Activated T-cell treated with anti-CD3 and anti-CD28 coated beads for 24 hours (primary cell): Measurements from ENCODE around the gene SFXN1.
A peak's percentile ranks its signal among the peaks of the same experiment; 100 is the strongest.
"Not testable (repeated sequence)": the region's sequence is repeated elsewhere in the genome, so short reads cannot be mapped to it uniquely, and the experiment has no call there.

Source experiments
- DNase-seq: peaks from one replicate; pipeline ENCODE4 v3.0.0-alpha.2; 2020; ENCODE audit warnings: low read depth

The SFXN1 gene

DNA sequence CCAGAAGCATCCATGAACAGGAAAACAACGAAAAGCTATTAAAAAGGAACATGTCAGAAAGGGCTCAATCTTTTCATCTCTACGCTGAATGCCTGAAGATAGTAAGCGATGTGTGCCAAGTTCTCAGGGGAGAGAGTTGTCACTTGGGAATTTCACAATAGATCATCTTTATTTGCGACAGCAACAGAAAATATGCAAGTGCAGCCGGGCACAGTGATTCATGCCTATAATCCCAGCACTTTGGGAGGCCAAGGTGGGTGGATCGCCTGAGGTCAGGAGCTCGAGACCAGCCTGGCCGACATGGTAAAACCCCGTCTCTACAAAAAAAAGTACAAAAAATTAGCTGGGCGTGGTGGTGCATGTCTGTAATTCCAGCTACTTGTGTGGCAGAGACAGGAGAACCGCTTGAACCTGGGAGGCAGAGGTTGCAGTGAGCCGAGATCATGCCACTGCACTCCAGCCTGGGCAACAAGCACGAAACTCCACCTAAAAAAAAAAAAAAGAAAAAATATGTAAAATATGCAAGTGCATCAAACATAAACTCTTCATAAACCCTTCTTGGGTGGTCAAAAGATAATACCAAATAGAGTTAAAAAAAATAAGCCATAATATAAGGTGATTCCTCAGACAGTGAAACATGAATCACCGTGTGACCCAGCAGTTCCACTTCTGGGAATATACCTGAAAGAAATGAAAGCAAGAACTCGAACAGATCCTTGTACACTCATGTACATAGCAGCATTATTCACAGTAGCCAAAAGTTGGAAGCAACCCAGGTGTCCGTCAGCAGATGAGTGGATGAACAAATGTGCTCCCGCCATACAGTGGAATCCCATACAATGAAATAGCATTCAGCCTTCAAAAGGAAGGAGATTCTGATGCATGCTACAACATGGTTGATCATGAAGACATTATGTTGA lies 16.2 kb downstream of the SFXN1 start:
- DNase-seq = no peak

GRCh38 chr5:175501759-175502158 lies 23.4 kb downstream of the SFXN1 start:
- no peak for DNase-seq

- peak; percentile 36 for DNase-seq
These were observed 29.3 kb downstream of the SFXN1 start for GRCh38 chr5:175507671-175508070.

DNA sequence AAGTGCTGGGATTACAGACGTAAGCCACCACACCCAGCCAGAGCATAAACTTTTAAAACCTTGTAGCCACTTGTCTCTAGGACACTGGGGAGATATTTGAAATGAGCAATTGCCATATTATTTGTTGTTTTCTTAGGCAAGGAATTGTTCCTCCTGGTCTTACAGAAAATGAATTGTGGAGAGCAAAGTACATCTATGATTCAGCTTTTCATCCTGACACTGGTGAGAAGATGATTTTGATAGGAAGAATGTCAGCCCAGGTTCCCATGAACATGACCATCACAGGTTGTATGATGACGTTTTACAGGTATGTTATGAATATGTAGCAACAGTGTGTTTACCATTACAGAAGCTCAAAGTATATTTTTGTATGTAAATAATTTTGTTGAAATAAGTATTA lies 30.5 kb downstream of the SFXN1 start:
- DNase-seq = no peak

DNA sequence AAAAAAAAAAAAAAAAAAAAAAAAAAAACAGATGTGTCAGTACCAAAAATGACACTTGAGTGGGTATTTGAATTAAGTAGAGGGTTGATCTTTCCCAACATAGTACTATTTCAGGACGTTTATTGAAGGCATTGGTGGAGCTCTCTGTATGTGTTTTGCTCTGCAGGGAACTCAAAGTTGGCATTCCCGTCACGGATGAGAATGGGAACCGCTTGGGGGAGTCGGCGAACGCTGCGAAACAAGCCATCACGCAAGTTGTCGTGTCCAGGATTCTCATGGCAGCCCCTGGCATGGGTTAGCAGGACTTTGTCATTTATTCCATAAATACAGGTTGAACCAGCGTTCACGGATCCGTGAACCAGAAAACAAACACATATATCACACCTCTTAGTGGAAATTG lies 34.9 kb downstream of the SFXN1 start:
- no peak for DNase-seq

DNA sequence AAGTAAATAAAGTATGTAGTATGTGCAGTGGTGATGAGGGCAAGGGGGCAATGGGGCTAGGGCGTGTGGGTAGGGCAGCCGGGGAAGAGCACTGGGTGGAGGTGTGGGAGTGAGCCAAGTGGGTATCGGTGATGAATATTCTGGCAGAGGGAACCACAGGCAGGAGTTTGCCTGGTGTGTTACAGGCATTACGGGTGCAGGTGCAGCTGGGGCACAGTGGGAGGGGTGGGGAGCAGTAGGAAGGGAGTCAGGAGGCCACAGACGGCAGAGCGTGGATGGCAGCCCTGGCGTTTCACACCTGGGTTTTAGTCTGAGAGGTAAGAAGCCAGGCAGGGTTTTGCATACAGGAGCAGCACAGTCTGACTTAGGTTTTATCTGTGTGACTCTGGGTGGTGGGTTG lies 35.4 kb downstream of the SFXN1 start:
- no peak for DNase-seq

DNA sequence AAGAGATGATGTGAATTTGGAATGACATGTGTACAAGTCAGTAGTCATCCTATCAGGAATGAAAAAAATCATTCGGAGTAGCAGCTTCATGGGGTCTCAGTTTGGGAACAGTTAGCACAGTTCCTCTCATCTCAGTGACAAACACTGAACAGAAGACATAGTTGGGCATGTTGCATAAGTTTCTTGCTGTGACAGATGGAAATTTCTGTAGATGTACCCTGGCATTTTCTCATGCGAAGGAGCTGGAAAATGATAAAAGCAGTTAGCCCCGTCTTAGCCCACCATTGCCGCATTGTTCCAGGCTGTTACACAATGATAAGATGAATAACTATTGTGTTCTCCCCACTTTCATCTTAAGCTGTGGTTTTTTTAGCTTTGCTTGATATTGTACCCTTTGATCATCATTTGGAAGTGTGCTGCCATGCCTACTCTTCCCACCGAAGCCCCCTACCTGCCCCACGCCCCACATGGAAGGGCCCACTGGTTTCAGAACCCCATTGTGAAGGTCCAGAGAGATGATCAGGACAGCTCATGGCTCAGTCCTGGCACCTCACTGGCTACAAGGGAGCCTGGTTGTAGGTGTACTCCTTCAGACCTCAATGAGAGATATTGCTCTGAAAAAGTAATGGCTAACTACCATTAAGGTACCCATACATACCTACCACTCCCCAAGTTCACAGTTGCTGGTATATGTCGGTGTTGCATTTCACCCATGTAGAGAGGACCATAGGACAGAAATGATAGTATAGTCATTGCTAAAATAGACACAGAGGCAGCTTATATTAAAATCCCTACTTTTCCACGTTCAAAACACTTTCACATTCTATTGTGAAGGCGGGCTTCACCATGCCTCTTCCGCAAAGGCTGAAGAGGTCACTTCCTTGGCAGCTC lies 38.8 kb downstream of the SFXN1 start:
- no peak for DNase-seq

DNA sequence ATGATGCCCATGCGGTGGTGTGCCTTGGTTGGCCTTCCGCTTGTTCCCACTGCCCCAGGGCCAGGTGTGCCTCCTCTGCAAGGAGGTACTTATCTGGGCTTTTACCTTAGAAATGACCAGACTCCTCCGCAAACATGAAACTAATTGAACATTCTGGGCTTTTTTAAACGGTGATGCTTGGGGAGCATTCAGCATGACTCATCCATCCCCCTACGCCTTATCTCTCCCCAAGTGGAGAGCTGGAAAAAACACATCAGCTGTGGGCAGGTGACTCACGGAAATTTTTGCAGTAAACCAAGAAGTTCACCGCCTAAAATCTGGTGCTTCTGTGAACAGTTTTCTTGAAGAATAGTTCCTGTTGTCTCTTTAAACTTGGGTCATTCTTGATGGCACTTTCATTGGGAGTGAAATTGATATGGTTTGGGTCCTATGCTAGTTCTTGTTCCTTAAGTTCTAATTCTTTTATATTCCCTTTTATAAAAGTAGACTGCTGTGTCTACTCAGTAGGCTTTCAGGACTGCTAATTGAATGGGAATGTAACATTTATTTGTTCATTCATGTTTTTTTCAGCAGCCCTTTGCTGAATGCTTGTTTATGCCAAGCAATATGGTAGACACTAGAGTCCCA lies 39.6 kb downstream of the SFXN1 start:
- peak; percentile 87 for DNase-seq

DNA sequence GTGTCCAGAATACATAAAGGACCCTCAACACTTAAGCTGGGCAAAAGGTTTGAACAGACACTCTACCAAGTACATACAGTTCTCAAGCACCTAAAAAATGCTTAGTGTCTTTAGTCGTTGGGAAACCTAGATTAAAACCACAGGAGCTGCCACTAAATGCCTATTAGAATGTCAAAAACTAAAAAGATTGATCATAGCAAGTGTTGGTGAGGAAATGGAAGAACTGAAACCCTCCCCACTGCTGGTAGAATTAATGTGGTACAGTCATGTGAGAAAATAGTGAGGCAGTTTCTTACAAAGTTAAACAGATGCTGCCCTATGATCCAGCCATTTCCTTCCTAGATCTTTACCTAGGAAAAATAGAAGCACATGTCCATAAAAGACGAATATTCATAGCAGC lies 40.6 kb downstream of the SFXN1 start:
- DNase-seq = no peak

- no peak for DNase-seq
These were observed 42.0 kb downstream of the SFXN1 start for GRCh38 chr5:175520321-175520720.

DNA sequence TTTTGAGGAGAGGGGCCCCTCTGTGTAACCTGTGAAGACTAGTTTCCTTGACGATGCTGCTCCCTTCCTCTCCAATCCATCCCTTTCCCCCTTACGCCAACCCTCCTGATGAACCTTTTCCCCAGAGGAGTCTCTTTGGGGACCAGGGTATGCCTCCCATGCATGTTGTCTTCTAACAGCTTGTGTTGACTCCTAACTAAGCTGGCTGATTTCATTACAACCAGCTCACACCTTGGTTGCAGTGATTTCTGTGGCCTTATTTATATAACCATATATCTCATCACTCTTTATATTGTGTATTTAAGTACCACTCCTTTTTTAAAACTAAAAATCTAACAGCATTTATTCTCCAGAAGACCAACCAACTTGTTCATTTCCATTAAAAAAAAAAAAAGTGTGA lies 42.5 kb downstream of the SFXN1 start:
- DNase-seq = no peak

DNA sequence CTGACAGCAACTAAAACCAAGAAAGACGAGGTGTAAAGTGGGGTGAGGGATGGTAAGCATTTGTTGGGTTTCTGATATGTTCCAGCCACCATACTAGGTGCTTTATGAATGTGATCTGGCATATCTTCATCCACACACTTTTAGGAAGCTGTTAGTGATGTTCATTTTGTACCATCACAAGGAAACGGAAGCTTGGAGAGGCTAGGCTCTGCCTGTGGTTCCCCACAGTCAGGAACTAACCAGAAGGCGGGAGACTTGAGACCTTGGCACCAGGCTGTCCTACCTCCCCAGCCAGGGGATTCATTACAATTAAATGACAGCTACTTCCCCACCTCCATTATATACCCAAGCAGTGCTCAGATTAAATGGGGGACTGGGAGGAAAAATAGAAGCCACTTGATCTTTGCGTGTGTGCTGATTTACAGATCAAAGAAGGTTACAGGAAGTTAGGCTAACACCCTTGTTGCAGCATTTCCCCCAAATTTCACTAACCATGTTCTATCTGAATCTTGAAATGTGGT lies 43.0 kb downstream of the SFXN1 start:
- DNase-seq = no peak

GRCh38 chr5:175523292-175523691 lies 44.9 kb downstream of the SFXN1 start:
- DNase-seq = no peak

GRCh38 chr5:175524211-175524610 lies 45.9 kb downstream of the SFXN1 start:
- no peak for DNase-seq

- no peak for DNase-seq
These were observed 48.3 kb downstream of the SFXN1 start for GRCh38 chr5:175526691-175527090.

GRCh38 chr5:175531361-175531760 lies 53.0 kb downstream of the SFXN1 start:
- no peak for DNase-seq

DNA sequence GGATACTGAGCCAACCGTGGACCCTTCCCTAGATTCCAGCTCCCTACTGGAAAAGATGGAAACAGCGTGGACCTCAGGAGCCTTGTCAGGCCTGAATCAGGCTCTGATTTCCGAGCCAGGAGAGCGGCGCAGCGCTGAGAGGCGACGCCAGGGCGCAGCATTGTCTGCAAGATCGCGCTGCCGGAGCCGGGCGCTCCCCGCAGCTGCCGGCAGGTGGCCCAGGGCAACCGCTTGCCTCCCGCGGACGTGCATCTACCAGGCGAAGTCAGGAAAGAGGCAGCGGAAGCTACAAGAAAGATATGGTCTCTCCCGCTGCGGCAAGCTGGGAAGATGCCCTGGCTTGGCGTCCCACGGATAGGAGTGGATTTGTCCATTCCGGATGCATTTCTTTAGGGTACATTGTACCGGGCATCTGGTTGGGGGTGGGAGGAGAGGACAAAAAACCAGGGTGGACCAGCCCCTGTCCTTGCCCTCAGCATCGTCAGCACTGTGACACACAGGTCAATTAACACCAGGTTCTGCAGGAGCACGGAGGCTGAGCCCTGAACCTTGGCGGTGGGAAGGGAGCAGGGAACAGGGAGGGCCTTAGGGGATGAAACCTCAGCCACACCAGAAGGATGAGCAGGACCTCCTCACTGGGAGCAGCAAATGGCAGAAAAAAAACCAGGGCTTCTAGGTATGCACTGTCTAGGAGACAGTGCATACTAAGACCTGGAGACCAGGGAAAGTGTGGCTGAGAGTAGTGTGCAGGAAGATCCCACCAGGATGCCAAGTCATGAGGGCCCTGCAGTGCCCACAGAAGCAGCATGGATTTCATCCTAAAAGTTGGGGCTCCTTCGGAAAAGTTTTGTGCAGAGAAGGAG lies 55.9 kb downstream of the SFXN1 start:
- DNase-seq = peak; percentile 80

- DNase-seq = not testable (repeated sequence)
These were observed 57.0 kb downstream of the SFXN1 start for GRCh38 chr5:175535331-175535730.

GRCh38 chr5:175535796-175536195 lies 57.4 kb downstream of the SFXN1 start:
- no peak for DNase-seq

GRCh38 chr5:175538576-175538975 lies 60.2 kb downstream of the SFXN1 start:
- no peak for DNase-seq

DNA sequence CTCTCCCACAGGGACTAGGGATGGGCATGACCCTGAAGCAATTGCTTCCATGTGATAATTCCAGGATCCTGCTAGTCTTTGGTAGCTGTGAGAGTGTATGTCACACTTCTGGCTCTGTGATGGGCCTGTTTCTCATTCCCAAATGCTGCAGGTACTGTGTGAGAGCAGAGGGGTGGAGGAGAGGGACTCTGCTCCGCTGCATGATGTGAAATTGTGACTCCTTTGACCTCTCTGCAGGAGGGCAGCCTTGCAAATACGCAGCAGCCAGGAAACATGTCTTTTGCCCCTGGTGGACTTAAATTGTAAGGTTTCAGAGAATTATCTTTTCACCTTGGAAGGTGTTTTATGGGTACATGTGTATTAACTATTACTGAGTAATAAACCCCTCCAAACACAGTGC lies 61.6 kb downstream of the SFXN1 start:
- DNase-seq = no peak
